SH-SY5Y (cell line): ENCODE data around the gene TMEM181.

Experiments
- GATA2 ChIP-seq: IDR thresholded peaks from 2 replicates; pipeline ENCODE4 v1.6.1; 2011; ENCODE audit warnings: mild to moderate bottlenecking, low read depth, low read length
- GATA3 ChIP-seq: IDR thresholded peaks from 2 replicates; pipeline ENCODE4 v1.6.1; 2011; ENCODE audit warnings: low read depth, mild to moderate bottlenecking, low read length, moderate library complexity

DNA sequence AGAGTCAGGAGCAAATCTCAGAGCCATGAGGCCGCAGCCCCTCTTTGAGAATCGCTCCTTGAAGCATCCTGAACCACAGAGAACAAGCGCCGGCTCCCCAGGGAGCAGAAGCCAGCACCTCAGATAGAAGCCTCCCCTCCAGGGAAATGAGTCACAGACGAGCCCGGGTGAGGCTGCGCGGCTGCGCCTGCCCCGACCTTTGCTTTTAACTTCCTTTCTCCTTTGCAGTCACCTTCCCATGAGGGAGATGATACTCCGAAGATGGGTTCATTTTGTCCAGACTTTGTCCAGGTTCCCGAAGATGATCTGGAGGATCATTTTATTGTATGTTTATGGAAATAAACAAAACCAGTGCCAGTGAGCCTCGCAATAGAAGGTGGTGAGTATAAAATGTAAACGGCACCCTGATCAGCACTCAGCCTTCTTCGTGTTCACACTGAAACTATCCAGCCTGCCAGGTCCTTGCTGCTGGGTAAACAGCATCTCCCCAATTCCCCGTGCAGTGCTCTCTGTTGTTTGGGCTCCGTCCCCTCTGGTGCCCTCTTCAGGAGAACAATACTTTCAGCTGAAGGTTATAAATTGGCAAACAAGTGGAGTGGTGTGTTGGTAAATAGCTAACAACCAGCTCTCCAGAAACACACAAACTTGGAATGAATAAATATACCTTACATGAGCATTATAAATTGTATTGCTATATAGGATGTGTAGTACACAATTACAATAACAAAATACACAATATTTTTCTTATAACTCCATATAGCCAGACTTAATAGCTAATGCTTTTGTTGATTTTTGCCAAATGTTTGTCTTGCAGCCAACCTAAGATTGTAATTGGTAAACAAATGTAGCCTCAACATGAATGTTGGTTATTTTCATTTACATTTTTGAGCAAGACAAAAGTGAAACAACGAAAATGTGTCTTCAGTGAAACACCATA is 41.4 kb upstream of the TMEM181 start:
- TF ChIP-seq GATA2 (no peak), GATA3 (no peak)
